HCEC 1CT (cell line): ENCODE results near the gene JAG1.
A peak's percentile ranks its signal among the peaks of the same experiment; 100 is the strongest.
"Not testable (repeated sequence)": the region's sequence is repeated elsewhere in the genome, so short reads cannot be mapped to it uniquely, and the experiment has no call there.

ENCODE experiments used
- DNase-seq: peaks from one replicate; pipeline ENCODE4 v3.0.0-alpha.2; 2017

JAG1 gene

GRCh38 chr20:10635476-10636208, 38.2 kb downstream of the JAG1 start:
- DNase-seq: no peak

DNA sequence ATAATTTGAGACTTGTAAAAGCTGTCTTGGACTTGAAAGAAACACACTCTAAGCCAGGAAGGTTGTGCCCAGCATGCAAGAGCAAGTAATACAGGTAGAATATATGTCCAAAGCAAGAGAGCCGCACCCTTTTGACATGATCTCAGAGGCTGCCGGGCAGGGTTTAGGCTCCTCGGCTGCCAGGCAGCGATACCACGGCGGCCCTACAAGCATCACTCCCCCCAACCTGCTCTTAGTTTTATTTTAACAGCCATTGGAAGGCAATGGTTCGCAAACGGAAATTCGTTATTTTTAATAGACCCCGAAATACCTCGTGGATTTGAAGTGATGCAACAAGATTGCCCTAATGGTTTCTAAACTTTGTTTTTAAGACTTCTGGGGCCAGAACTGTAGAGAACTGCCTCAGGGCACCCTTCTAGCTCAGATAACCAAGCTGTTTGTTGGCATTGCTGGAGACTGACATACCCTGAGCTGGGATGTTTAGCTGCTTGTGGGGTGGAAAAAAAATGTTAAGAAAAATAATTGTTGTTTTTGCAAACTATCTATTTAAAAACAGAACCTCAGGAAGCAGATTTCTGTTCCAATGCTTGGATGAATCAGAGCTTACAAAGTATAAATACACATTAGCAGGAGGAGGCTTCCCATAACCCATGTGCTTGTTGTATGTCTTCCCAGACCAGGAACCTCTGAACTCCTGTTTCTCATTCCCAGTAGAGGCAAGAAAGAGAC, 39.0 kb downstream of the JAG1 start:
- peak; percentile 3 for DNase-seq

- no peak for DNase-seq
Measured at GRCh38 chr20:10634211-10634610, 39.6 kb downstream of the JAG1 start.

DNA sequence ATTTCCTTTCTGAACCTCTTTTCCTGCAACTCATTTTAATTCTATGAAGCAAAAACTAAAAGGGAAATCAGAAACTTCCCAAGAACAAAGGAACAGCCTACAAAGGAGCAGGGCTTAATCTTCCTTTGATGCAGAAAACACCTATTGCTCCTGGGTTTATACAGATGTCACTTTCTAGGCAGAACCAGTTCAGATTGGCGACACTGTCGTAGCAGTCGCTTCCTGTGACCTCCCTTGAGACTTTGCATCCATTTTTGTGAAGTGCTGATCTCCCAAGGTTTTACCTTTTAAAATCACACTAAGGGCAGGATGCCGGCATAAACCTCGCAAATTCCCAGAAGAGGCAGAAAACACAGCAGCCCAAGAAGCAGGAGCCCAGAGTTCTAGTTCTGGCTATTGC, 40.1 kb downstream of the JAG1 start:
- no peak for DNase-seq

DNA sequence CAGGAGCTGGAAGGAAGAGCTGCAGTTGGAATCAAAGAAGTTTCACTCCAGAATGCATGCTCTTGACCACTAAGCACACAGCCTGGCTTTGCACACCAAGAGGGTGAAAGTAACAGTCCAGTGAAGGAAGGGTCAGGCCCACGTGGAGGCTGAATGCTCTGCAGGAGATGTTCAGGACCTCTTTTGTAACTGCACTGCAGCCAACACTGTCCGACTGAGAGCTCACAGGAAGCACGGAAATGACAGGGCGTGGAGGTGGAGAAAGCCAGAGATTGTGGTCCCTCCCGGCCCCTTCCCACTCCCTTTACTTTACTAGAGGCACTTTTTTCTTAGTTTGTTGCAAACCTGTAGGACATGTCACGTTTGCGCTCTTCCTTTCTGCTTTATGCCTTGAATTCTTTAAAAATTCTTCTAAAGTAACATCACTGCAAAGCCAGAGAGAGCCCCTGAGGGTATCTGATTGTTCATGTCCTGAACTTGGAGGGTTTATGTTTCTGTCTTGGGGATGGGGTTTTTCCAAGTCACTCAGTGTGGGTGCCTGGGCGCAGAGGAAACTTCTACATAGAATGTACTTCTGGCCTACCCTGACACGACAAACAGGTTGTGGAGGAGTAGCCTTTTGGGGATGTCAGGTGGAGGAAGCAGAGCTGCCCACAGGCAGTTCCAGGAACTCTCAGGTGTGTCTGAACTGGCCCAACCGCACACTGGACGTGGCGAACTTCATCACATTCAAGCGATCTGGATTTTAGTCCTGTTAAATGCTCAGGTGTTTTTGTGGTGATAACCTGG, 40.9 kb downstream of the JAG1 start:
- DNase-seq: no peak

- DNase-seq: no peak
Measured at GRCh38 chr20:10631126-10631525, 42.7 kb downstream of the JAG1 start.

DNA sequence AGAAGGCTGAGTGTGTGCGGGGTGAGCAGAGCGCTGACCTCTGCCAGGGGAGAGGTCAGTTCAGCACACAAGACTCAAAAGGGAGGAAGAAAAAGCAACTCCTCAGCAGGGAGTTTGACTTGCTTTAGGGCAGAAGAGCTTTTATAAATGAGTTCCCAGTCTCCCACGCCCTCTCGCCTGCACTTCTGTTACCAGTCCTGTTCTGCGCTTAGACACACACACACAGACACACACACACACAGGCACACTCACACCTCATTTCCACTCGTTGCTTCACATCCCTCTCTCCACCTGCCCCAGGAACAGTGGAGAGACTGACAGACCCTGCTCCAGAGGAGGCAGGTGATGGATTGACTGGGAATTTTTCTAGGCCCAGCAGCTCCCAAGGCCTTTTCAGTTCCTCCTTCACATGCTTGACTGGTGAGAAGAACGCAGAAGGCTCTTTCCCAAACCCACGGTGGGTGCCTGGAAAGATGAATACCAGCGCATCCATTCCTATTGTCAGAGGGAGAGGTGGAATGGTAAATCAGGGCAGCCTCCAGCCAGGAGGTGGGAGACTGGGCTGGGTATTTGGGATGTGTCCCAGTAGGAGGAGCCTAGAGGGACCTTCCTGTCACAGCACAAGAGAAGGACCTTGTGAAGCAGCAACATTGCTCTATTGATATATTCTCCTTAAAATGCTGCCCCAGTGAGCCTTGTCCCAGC, 43.7 kb downstream of the JAG1 start:
- no peak for DNase-seq

DNA sequence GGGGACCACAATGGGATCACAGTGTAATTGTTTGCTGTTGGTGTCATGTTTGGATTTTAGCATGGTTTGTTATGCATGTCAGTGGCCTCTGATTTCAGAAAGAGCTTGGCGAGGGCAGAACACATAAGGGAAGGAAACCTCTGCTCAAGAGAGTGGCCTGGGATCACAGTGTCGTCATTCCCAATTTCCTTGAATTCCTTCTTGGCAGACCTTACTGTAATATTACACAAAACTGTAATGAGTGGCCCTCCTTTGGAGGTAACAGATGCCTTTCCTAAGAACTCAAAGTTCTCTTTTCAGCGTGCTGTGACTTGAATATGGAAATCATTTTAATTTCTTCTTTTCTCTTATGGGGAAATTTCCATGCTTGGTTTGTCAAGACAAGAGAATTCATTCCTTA, 46.9 kb downstream of the JAG1 start:
- no peak for DNase-seq

GRCh38 chr20:10625641-10626040, 48.2 kb downstream of the JAG1 start:
- no peak for DNase-seq

DNA sequence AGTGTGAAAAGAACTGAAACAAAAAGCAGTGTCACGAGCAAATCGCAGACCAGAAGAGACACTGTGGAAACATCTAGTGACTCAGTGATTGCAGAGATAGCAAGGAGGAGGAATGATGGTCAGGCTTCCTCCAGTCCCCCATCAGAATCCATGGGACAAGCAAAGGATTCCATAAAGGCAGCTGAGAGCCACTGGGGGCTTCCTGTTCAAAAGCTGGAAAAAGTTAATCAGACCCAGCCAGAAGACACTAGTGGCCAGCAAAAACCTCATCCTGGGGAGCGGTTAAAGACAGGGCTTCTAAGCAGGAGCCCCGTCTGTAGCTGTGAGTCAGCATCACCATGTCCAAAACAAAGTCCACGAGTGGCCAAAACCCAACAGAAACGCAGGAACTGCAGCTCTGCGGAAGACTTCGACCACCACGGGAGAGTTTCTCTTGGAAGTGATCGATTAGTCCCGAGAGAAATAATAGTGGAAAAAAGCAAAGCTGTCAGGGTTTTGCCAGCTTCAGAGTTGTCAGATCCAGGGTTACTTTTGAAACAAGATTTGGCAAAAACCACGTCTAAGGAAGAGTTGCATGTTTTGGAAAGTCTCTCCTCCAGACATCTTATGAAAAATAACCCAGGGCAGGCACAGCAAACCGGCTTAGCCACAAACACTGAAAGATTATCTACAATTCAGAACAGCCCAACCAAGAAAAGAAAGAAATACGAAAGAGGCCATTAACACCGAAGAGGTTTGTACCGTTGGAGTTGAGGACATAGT, 51.0 kb downstream of the JAG1 start:
- peak; percentile 21 for DNase-seq

- no peak for DNase-seq
Measured at GRCh38 chr20:10621149-10621548, 52.6 kb downstream of the JAG1 start.

DNA sequence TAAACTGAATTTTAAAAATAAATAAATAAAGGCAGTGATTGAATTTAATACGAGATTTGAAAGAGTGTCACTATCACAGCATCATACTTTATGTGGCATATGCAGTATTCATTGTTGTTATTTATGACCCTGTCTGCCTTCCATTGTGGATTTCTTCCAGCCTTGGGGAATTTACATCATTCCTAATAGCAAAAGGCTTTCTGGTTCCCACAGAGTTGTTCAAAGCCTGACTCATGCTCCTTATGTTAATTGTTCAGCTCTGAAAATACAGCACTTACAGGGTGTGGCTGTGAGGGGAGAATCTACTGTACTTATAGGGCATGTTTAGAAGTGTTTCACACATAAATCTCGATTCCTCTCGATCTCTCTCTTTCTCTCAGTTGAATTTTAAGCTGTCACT, 54.4 kb downstream of the JAG1 start:
- DNase-seq: peak; percentile 90

GRCh38 chr20:10618611-10619245, 55.1 kb downstream of the JAG1 start:
- no peak for DNase-seq

GRCh38 chr20:10617549-10618133, 56.2 kb downstream of the JAG1 start:
- not testable (repeated sequence) for DNase-seq

DNA sequence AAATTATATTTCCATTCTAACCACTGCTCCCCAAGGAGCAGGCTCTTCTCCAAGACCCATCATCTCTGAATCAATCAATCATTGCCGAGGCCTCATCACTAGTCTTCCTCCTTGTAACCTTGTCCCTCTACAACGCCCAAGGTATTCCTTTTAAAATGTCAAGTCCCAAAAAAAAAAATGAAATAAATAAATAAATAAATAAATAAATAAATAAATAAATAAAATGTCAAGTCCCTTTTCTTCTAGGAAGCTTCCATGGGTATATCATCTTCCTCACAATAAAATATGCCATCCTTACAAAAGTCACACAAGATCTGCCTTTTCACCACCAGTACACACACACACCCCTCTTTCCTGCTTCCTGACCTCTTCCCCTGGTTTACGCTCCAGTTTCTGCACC, 57.6 kb downstream of the JAG1 start:
- DNase-seq: no peak

GRCh38 chr20:10613911-10614310, 59.9 kb downstream of the JAG1 start:
- no peak for DNase-seq

DNA sequence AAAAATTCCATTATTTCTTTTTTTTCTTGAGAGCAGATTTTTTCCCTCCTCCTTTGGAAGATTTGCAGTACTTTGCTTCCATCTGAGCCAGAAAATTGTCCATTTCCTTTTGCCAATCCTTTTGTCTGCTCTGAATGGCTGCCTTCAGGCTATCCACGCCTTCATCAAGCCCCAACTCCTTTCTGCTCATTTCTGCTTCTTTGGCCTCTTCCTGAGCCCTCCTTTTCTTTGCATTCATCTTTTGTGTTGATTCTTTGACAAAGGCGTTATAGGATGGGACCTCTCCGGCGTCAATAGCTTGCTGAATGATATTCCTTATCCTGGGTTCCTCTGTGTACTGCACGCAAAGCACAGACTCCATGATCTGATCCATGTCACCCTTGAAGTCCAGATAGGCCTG, 60.4 kb downstream of the JAG1 start:
- DNase-seq: not testable (repeated sequence)

GRCh38 chr20:10611357-10611756, 62.4 kb downstream of the JAG1 start:
- peak; percentile 72 for DNase-seq

DNA sequence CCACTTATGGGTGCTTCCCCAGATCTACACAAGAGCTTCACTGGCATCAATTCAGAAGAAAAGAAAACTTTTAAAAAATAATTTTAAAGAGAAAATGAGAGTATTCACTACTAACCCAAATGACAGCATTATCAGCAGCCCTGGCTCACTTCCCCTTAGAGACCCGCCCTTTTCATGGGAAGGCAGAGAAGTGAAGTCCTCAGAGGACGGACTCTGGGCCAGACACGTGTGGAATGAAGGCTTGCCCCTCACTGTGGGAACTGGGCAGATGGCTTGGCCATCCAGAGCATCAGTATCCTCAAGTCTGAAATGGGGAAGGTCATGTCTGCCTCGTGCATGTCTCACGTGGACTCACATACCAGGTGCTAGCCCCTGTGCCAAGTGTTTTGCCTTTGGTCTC, 63.5 kb downstream of the JAG1 start:
- no peak for DNase-seq

- DNase-seq: peak; percentile 70
Measured at GRCh38 chr20:10609770-10610169, 64.0 kb downstream of the JAG1 start.

DNA sequence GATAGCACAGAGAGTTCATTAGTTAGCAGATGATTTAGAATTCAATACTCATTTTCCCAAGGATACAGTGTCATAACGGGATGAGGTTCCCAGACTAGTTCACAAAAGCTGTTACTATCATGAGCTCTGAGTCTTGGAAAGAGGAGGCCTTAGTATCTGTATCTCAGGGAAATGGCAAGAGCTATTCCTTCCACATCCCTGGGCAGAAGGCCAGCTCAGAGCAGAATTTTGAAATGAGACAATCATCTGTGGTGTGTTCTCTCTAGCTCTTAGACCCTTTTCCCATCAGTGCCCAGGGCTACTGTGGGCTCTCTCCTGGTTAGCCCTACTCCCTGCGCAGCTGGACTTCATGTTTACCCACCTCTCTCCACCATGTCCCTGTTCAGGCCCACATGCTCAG, 64.5 kb downstream of the JAG1 start:
- peak; percentile 61 for DNase-seq
